ENCODE data around the gene SLCO2A1. TPM values are rescaled to one million over a fixed set of nuclear protein-coding genes. Genes with fewer than 3 reads are reported as not detected.
A peak's percentile ranks its signal among the peaks of the same experiment; 100 is the strongest.

Gene SLCO2A1
- total RNA-seq, 1 donor, result 0.36 TPM

DNA sequence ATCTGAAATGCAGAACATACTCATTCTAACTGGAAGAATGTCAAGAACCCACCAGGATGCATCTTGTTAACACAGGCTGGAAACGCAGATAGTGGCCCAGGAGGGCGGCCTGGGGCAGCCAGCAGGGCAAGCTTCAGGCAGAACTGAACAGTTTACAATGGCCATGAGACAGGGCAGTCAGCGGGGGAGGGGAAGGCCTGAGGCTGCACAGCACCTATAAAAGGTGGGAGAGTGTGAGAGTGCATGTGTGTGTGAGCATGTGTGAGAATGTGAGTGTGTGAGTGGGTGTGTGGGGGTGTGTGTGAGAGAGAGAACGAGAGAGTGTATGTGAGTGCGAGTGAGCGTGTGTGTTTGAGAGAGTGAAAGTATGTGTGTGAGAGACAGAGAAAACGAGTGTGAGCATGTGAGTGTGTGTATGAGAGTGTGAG is 26.8 kb upstream of the SLCO2A1 start:
- Histone ChIP-seq H3K4me2 (ENCODE audit: insufficient read depth, low read length) (no peak overlapping the region), H3K4me3 (ENCODE audit: insufficient read depth, low read length) (no peak overlapping the region), H3K4me1 (ENCODE audit: insufficient read depth, low read length) (peaks cover 28% of the 10 kb centered on the region), H4K20me1 (ENCODE audit: insufficient read depth, low read length) (no peaks in the 10 kb centered on the region), H3K36me3 (ENCODE audit: insufficient read depth, low read length) (no peaks in the 10 kb centered on the region), H2AFZ (ENCODE audit: low read length) (no peak overlapping the region), H3K9me3 (ENCODE audit: low read depth, low read length) (no peaks in the 10 kb centered on the region), H3K27ac (ENCODE audit: low read depth, low read length) (no peak overlapping the region), H3K27me3 (ENCODE audit: insufficient read depth, low read length) (no peaks in the 10 kb centered on the region), H3K79me2 (ENCODE audit: insufficient read depth, low read length) (no peaks in the 10 kb centered on the region)
- TF ChIP-seq, protein P1, sequence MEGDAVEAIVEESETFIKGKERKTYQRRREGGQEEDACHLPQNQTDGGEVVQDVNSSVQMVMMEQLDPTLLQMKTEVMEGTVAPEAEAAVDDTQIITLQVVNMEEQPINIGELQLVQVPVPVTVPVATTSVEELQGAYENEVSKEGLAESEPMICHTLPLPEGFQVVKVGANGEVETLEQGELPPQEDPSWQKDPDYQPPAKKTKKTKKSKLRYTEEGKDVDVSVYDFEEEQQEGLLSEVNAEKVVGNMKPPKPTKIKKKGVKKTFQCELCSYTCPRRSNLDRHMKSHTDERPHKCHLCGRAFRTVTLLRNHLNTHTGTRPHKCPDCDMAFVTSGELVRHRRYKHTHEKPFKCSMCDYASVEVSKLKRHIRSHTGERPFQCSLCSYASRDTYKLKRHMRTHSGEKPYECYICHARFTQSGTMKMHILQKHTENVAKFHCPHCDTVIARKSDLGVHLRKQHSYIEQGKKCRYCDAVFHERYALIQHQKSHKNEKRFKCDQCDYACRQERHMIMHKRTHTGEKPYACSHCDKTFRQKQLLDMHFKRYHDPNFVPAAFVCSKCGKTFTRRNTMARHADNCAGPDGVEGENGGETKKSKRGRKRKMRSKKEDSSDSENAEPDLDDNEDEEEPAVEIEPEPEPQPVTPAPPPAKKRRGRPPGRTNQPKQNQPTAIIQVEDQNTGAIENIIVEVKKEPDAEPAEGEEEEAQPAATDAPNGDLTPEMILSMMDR (IDR thresholded peaks at IDR 0.05; ENCODE audit: extremely low read depth, low read depth, low read length), result no peak
- no peak for DNase-seq (ENCODE audit: insufficient read length, low spot score, missing footprints)

DNA sequence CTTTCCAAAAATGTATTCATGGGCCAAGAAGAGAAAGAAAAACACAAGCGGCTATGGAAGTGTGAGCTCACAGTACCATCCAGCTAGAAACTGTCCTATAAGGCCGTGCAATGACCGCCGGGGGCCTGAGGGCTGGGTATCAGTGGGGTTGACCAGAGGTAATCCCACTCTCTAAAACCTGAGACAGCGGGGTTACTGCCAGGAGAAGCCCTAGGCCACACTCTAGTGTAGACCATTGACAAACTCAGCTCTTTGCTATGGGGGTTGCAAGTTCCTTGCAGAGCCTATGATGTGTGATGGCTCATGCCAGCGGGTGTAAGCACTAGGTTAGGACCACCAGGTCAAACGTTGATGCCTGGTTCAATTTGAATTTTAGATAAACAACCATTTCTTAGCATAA is 25.9 kb upstream of the SLCO2A1 start:
- no peak for DNase-seq (ENCODE audit: insufficient read length, low spot score, missing footprints)
- Histone ChIP-seq H3K9me3 (ENCODE audit: low read depth, low read length) (no peaks in the 10 kb centered on the region), H3K27ac (ENCODE audit: low read depth, low read length) (no peak overlapping the region), H3K79me2 (ENCODE audit: insufficient read depth, low read length) (no peaks in the 10 kb centered on the region), H2AFZ (ENCODE audit: low read length) (no peak overlapping the region), H3K4me1 (ENCODE audit: insufficient read depth, low read length) (peaks cover 22% of the 10 kb centered on the region), H3K4me3 (ENCODE audit: insufficient read depth, low read length) (no peak overlapping the region), H3K4me2 (ENCODE audit: insufficient read depth, low read length) (no peak overlapping the region), H3K27me3 (ENCODE audit: insufficient read depth, low read length) (no peaks in the 10 kb centered on the region), H3K36me3 (ENCODE audit: insufficient read depth, low read length) (no peaks in the 10 kb centered on the region), H4K20me1 (ENCODE audit: insufficient read depth, low read length) (no peaks in the 10 kb centered on the region)
- TF ChIP-seq, protein P1 (IDR thresholded peaks at IDR 0.05; ENCODE audit: extremely low read depth, low read depth, low read length), result no peak

DNA sequence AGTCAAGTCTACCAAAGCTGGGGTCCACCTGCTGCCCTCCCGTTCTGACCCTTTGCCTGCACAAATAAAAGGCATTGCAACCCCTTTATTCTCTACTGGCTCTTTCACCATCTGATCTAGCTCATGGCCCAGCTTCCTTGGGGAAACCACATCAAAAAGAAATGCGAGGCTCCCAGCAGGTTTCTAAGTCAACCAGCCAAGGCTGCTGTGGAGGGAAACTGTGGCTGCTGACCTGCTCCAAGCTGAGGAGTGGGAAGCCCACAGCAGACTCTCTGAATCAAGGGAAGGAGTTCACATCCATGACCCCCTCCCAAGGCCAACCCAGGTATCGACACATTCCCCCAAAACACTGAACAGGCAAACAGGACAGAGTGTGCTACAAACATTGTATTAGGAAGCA is 25.2 kb upstream of the SLCO2A1 start:
- TF ChIP-seq, protein P1 (IDR thresholded peaks at IDR 0.05; ENCODE audit: extremely low read depth, low read depth, low read length), result no peak
- no peaks in the 10 kb centered on the region for H3K27me3 ChIP-seq (ENCODE audit: insufficient read depth, low read length)
- no peaks in the 10 kb centered on the region for H4K20me1 ChIP-seq (ENCODE audit: insufficient read depth, low read length)
- H3K4me1 ChIP-seq (ENCODE audit: insufficient read depth, low read length), result peaks cover 14% of the 10 kb centered on the region
- no peaks in the 10 kb centered on the region for H3K79me2 ChIP-seq (ENCODE audit: insufficient read depth, low read length)
- H3K36me3 ChIP-seq (ENCODE audit: insufficient read depth, low read length), result no peaks in the 10 kb centered on the region
- DNase-seq (ENCODE audit: insufficient read length, low spot score, missing footprints), result no peak
- no peak overlapping the region for H3K27ac ChIP-seq (ENCODE audit: low read depth, low read length)
- H3K9me3 ChIP-seq (ENCODE audit: low read depth, low read length), result no peaks in the 10 kb centered on the region
- H3K4me2 ChIP-seq (ENCODE audit: insufficient read depth, low read length), result no peak overlapping the region
- no peak overlapping the region for H2AFZ ChIP-seq (ENCODE audit: low read length)
- no peak overlapping the region for H3K4me3 ChIP-seq (ENCODE audit: insufficient read depth, low read length)

DNA sequence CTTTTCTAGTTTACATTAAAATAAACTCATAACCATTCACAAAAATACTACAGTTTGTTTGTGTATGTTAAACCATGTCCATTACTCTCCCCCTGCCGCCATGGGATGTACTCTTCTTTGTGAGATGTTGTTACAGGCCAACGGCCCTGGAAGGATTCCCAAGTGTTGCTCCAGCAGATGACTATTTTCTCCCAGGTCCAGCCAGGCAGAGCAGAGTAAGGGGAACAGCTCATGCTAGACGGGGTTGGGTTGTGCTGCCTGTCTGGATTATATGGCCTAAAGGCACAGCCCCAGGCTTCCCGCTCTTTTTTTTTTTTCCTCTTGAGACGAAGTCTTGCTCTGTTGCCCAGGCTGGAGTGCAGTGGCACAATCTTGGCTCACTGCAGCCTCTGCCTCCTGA is 24.5 kb upstream of the SLCO2A1 start:
- DNase-seq (ENCODE audit: insufficient read length, low spot score, missing footprints), result peak; percentile 11
- Histone ChIP-seq H3K27me3 (ENCODE audit: insufficient read depth, low read length) (no peaks in the 10 kb centered on the region), H3K4me2 (ENCODE audit: insufficient read depth, low read length) (no peak overlapping the region), H2AFZ (ENCODE audit: low read length) (no peak overlapping the region), H3K9me3 (ENCODE audit: low read depth, low read length) (no peaks in the 10 kb centered on the region), H3K27ac (ENCODE audit: low read depth, low read length) (no peak overlapping the region), H4K20me1 (ENCODE audit: insufficient read depth, low read length) (no peaks in the 10 kb centered on the region), H3K36me3 (ENCODE audit: insufficient read depth, low read length) (no peaks in the 10 kb centered on the region), H3K4me3 (ENCODE audit: insufficient read depth, low read length) (no peak overlapping the region), H3K79me2 (ENCODE audit: insufficient read depth, low read length) (no peaks in the 10 kb centered on the region), H3K4me1 (ENCODE audit: insufficient read depth, low read length) (peaks cover 9% of the 10 kb centered on the region)
- TF ChIP-seq, protein P1 (IDR thresholded peaks at IDR 0.05; ENCODE audit: extremely low read depth, low read depth, low read length), result no peak

All from osteoblast (primary cell).